22Rv1 (cell line): ENCODE data around the gene TSPAN5.

Source experiments
- ZFX ChIP-seq: fragments of 450-650 bp; IDR thresholded peaks from 2 replicates; pipeline ENCODE4 v1.6.1; 2017; ENCODE audit warnings: antibody characterized with exemption, borderline replicate concordance
- TF ChIP-seq, protein P1 (sequence below): fragments of 450-650 bp; IDR thresholded peaks from 2 replicates; pipeline ENCODE4 v1.5.1; 2017; ENCODE audit warnings: mild to moderate bottlenecking

DNA sequence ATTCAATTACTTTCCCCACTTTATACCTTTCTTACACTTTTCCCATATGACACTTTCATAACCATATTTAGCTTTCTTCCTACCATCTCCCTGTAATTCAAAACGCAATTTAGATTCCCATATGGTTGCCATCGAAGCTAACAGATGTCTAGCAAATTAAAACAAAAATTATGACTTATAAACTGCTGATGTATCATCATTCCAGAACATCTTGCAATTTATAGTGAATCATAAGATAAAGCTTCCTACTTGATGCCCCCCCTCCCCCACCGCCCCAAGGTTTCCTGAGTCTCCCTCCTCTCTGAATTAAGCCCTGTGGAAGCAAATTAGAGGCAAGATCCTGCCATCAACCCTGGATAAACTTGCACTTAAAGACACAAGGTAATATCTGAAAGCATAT lies 5.4 kb downstream of the TSPAN5 start:
- no peak for TF ChIP-seq ZFX
- TF ChIP-seq, protein P1, sequence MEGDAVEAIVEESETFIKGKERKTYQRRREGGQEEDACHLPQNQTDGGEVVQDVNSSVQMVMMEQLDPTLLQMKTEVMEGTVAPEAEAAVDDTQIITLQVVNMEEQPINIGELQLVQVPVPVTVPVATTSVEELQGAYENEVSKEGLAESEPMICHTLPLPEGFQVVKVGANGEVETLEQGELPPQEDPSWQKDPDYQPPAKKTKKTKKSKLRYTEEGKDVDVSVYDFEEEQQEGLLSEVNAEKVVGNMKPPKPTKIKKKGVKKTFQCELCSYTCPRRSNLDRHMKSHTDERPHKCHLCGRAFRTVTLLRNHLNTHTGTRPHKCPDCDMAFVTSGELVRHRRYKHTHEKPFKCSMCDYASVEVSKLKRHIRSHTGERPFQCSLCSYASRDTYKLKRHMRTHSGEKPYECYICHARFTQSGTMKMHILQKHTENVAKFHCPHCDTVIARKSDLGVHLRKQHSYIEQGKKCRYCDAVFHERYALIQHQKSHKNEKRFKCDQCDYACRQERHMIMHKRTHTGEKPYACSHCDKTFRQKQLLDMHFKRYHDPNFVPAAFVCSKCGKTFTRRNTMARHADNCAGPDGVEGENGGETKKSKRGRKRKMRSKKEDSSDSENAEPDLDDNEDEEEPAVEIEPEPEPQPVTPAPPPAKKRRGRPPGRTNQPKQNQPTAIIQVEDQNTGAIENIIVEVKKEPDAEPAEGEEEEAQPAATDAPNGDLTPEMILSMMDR: no peak
